ENCODE data around the gene SLC39A11. TPM values are rescaled to one million over a fixed set of nuclear protein-coding genes. Genes with fewer than 3 reads are reported as not detected.
"Not testable (repeated sequence)": the region's sequence is repeated elsewhere in the genome, so short reads cannot be mapped to it uniquely, and the experiment has no call there.

SLC39A11 gene
- total RNA-seq, 1 experiment from 2014 or later: 18.9 TPM

DNA sequence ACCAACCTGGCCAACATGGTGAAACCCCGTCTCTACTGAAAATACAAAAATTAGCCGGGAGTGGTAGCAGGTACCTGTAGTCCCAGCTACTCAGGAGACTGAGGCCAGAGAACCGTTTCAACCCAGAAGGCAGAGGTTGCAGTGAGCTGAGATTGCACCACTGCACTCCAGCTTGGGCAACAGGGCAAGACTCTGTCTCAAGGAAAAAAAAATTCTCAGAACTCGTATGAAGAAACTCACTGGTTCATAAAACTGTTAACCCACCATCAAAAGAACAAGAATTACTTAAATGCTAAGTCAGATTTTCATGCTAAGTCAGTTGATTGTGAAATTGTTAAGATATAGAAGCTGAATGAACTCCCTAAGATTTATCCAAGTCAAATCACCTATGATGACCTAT lies 31.3 kb downstream of the SLC39A11 start:
- DNase-seq (ENCODE audit: low spot score) (no peak), ATAC-seq (no peak)
- Mint-ChIP-seq H3K36me3 (no peaks in the 10 kb centered on the region), H3K27me3 (ENCODE audit: low read depth) (no peaks in the 10 kb centered on the region), H3K4me1 (no peaks in the 10 kb centered on the region), H3K9me3 (peaks cover 2% of the 10 kb centered on the region), H3K27ac (no peak overlapping the region), H3K4me3 (no peak overlapping the region)
- ChIA-PET POLR2A (no interaction called here), CTCF (no interaction called here)
- TF ChIP-seq CREM (CRISPR knock-in tag; IDR thresholded peaks at IDR 0.05) (no peak), ZNF416 (CRISPR knock-in tag; IDR thresholded peaks at IDR 0.05) (no peak), MXD4 (CRISPR knock-in tag; IDR thresholded peaks at IDR 0.05; ENCODE audit: borderline replicate concordance) (no peak), ESRRA (CRISPR knock-in tag; IDR thresholded peaks at IDR 0.05; ENCODE audit: borderline replicate concordance) (no peak), TEAD1 (CRISPR knock-in tag; IDR thresholded peaks at IDR 0.05) (no peak), FOXJ3 (CRISPR knock-in tag; IDR thresholded peaks at IDR 0.05; ENCODE audit: borderline replicate concordance) (no peak), HMGA2 (CRISPR knock-in tag; IDR thresholded peaks at IDR 0.05) (no peak), ZNF232 (CRISPR knock-in tag; IDR thresholded peaks at IDR 0.05) (no peak)
- TF ChIP-seq, protein P1, sequence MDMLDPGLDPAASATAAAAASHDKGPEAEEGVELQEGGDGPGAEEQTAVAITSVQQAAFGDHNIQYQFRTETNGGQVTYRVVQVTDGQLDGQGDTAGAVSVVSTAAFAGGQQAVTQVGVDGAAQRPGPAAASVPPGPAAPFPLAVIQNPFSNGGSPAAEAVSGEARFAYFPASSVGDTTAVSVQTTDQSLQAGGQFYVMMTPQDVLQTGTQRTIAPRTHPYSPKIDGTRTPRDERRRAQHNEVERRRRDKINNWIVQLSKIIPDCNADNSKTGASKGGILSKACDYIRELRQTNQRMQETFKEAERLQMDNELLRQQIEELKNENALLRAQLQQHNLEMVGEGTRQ (CRISPR knock-in tag; IDR thresholded peaks at IDR 0.05): no peak
- TF ChIP-seq, protein P2, sequence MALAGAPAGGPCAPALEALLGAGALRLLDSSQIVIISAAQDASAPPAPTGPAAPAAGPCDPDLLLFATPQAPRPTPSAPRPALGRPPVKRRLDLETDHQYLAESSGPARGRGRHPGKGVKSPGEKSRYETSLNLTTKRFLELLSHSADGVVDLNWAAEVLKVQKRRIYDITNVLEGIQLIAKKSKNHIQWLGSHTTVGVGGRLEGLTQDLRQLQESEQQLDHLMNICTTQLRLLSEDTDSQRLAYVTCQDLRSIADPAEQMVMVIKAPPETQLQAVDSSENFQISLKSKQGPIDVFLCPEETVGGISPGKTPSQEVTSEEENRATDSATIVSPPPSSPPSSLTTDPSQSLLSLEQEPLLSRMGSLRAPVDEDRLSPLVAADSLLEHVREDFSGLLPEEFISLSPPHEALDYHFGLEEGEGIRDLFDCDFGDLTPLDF (CRISPR knock-in tag; IDR thresholded peaks at IDR 0.05): no peak
- TF ChIP-seq, protein P3, sequence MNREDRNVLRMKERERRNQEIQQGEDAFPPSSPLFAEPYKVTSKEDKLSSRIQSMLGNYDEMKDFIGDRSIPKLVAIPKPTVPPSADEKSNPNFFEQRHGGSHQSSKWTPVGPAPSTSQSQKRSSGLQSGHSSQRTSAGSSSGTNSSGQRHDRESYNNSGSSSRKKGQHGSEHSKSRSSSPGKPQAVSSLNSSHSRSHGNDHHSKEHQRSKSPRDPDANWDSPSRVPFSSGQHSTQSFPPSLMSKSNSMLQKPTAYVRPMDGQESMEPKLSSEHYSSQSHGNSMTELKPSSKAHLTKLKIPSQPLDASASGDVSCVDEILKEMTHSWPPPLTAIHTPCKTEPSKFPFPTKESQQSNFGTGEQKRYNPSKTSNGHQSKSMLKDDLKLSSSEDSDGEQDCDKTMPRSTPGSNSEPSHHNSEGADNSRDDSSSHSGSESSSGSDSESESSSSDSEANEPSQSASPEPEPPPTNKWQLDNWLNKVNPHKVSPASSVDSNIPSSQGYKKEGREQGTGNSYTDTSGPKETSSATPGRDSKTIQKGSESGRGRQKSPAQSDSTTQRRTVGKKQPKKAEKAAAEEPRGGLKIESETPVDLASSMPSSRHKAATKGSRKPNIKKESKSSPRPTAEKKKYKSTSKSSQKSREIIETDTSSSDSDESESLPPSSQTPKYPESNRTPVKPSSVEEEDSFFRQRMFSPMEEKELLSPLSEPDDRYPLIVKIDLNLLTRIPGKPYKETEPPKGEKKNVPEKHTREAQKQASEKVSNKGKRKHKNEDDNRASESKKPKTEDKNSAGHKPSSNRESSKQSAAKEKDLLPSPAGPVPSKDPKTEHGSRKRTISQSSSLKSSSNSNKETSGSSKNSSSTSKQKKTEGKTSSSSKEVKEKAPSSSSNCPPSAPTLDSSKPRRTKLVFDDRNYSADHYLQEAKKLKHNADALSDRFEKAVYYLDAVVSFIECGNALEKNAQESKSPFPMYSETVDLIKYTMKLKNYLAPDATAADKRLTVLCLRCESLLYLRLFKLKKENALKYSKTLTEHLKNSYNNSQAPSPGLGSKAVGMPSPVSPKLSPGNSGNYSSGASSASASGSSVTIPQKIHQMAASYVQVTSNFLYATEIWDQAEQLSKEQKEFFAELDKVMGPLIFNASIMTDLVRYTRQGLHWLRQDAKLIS (CRISPR knock-in tag; IDR thresholded peaks at IDR 0.05; ENCODE audit: borderline replicate concordance): no peak

DNA sequence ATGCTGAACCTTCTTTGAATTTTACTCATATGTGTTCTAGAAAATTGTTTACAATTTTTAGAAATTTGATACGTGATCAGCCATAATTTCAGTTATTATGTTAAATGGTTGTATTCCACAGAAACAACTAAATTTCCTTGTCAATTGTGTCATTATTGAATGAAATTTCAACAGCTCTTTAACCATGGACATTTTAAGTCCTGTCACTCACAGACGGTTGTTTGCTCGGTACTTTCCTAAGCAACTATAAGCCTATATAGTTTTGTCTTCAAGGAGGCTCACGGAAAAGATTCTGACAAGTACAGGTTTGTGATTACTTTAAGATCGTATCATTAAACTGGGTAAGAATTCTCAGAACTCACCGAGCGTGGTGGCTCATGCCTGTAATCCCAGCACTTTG lies 31.8 kb downstream of the SLC39A11 start:
- Mint-ChIP-seq H3K4me3 (no peak overlapping the region), H3K36me3 (no peaks in the 10 kb centered on the region), H3K4me1 (no peaks in the 10 kb centered on the region), H3K9me3 (no peaks in the 10 kb centered on the region), H3K27me3 (ENCODE audit: low read depth) (no peaks in the 10 kb centered on the region), H3K27ac (no peak overlapping the region)
- no peak for ATAC-seq
- no peak for DNase-seq (ENCODE audit: low spot score)
- ChIA-PET POLR2A (interaction anchor here (0.7 kb wide), 1 partner anchor 470 kb away, joined by 10 read pairs; no protein-coding TSS in a partner anchor), CTCF (interaction anchor here (0.7 kb wide), 1 partner anchor 309 kb away, joined by 4 read pairs; no protein-coding TSS in a partner anchor)
- TF ChIP-seq ZNF416 (CRISPR knock-in tag; IDR thresholded peaks at IDR 0.05): no peak
- TF ChIP-seq JUN (CRISPR knock-in tag; IDR thresholded peaks at IDR 0.05): no peak
- no peak for TF ChIP-seq ZNF317 (CRISPR knock-in tag; IDR thresholded peaks at IDR 0.05; ENCODE audit: borderline replicate concordance, low read depth)
- TF ChIP-seq CREB1 (CRISPR knock-in tag; IDR thresholded peaks at IDR 0.05): no peak
- no peak for TF ChIP-seq ELF4 (CRISPR knock-in tag; IDR thresholded peaks at IDR 0.05; ENCODE audit: low read depth)
- TF ChIP-seq ETV6 (CRISPR knock-in tag; IDR thresholded peaks at IDR 0.05): no peak
- TF ChIP-seq TP53 (CRISPR knock-in tag; IDR thresholded peaks at IDR 0.05): no peak
- TF ChIP-seq NR1H2 (CRISPR knock-in tag; IDR thresholded peaks at IDR 0.05): no peak
- TF ChIP-seq ZNF671 (CRISPR knock-in tag; IDR thresholded peaks at IDR 0.05): no peak
- TF ChIP-seq, protein P4, sequence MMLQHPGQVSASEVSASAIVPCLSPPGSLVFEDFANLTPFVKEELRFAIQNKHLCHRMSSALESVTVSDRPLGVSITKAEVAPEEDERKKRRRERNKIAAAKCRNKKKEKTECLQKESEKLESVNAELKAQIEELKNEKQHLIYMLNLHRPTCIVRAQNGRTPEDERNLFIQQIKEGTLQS (CRISPR knock-in tag; conservative IDR thresholded peaks at IDR 0.05): no peak
- TF ChIP-seq, protein P5, sequence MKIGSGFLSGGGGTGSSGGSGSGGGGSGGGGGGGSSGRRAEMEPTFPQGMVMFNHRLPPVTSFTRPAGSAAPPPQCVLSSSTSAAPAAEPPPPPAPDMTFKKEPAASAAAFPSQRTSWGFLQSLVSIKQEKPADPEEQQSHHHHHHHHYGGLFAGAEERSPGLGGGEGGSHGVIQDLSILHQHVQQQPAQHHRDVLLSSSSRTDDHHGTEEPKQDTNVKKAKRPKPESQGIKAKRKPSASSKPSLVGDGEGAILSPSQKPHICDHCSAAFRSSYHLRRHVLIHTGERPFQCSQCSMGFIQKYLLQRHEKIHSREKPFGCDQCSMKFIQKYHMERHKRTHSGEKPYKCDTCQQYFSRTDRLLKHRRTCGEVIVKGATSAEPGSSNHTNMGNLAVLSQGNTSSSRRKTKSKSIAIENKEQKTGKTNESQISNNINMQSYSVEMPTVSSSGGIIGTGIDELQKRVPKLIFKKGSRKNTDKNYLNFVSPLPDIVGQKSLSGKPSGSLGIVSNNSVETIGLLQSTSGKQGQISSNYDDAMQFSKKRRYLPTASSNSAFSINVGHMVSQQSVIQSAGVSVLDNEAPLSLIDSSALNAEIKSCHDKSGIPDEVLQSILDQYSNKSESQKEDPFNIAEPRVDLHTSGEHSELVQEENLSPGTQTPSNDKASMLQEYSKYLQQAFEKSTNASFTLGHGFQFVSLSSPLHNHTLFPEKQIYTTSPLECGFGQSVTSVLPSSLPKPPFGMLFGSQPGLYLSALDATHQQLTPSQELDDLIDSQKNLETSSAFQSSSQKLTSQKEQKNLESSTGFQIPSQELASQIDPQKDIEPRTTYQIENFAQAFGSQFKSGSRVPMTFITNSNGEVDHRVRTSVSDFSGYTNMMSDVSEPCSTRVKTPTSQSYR (CRISPR knock-in tag; IDR thresholded peaks at IDR 0.05): no peak
- TF ChIP-seq NFYB (CRISPR knock-in tag; conservative IDR thresholded peaks at IDR 0.05; ENCODE audit: low read depth): no peak
- no peak for TF ChIP-seq CREM (CRISPR knock-in tag; IDR thresholded peaks at IDR 0.05)

DNA sequence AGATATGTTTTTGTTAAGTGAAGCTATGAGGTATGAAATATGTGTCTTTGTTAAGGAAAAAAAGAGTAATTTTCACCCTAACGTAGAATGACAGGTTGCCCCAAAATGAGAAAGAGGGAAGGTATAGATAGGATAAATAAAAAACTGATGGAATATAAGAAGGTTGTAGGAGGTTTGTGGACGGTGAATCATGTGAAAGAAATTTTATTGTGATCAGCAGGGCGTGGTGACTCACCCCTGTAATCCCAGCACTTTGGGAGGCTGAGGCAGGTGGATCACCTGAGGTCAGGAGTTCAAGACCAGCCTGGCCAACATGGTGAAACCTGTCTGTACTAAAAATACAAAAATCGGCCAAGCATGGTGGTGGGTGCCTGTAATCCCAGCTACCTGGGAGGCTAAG lies 32.8 kb downstream of the SLC39A11 start:
- POLR2A ChIA-PET; H3K27me3 Mint-ChIP-seq (ENCODE audit: low read depth); ATAC-seq; DNase-seq (ENCODE audit: low spot score); H3K9me3 Mint-ChIP-seq; H3K36me3 Mint-ChIP-seq; H3K27ac Mint-ChIP-seq; H3K4me3 Mint-ChIP-seq; H3K4me1 Mint-ChIP-seq: not testable (repeated sequence)
- CTCF ChIA-PET: interaction anchor here (1.1 kb wide), 1 partner anchor 97 kb away, joined by 3 read pairs; no protein-coding TSS in a partner anchor
